Testis (tissue), 2 donors: ENCODE results near the gene TIMM17B.

Source experiments
- POLR2A ChIP-seq: fragments of 450-650 bp; IDR thresholded peaks from one replicate; pipeline ENCODE4 v1.6.1; 2017; ENCODE audit warnings: antibody characterized with exemption, mild to moderate bottlenecking, moderate library complexity
- TF ChIP-seq, protein P1 (sequence below), 3 experiments: fragments of 450-650 bp in 2 of 3; fragments of 200-600 bp in 1 of 3; sonication (generic) in 1 of 3; IDR thresholded peaks; one replicate each; pipeline ENCODE4 v1.5.1; 2016 to 2019; ENCODE audit warnings: antibody characterized with exemption in 3 of 3, mild to moderate bottlenecking in 2 of 3, moderate library complexity in 1 of 3

DNA sequence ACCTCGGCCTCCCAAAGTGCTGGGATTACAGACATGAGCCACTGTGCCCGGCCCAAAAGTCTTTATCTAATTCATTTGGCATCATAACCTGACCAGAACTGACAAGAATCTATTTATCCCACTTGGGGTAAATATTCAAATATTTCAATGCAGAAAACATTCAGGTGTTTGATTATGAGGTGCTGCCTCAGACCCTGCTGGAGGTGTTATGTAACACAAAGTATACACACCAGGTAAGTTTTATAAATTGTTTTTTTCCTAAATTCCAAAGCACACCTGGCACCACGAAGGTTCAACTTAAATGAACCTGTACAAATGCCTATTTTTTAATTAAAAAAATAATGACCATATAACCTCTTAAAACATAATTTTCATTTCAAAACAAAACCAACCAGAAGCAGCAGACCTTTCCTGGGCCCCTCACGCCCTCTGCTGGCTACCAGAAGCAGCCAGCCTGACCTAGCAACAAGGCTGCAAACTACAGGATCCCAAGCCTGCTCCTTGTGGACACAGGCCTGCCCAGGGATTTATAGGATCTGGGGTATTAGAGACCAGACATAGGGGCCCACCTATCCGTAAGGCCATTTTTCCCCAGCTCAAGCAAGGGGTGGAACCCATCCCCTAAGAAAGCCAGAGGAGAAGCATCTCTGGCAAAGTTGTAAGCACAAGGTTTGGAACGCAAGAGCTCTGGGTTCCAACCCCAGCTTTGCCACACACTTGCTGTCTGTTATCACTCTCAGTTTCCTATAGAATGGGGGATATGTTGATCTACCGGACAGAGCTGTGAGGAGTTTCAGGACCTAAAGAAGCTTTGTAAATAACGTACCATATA is 48.2 kb upstream of the TIMM17B start:
- TF ChIP-seq, protein P1, sequence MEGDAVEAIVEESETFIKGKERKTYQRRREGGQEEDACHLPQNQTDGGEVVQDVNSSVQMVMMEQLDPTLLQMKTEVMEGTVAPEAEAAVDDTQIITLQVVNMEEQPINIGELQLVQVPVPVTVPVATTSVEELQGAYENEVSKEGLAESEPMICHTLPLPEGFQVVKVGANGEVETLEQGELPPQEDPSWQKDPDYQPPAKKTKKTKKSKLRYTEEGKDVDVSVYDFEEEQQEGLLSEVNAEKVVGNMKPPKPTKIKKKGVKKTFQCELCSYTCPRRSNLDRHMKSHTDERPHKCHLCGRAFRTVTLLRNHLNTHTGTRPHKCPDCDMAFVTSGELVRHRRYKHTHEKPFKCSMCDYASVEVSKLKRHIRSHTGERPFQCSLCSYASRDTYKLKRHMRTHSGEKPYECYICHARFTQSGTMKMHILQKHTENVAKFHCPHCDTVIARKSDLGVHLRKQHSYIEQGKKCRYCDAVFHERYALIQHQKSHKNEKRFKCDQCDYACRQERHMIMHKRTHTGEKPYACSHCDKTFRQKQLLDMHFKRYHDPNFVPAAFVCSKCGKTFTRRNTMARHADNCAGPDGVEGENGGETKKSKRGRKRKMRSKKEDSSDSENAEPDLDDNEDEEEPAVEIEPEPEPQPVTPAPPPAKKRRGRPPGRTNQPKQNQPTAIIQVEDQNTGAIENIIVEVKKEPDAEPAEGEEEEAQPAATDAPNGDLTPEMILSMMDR (IDR thresholded peaks at IDR 0.05) = peak; percentile 10 to 48 (median 13)
- no peak for TF ChIP-seq POLR2A
